ENCODE results near the gene BRCA2. TPM values are rescaled to one million over a fixed set of nuclear protein-coding genes. Genes with fewer than 3 reads are reported as not detected.
A peak's percentile ranks its signal among the peaks of the same experiment; 100 is the strongest.

The BRCA2 gene
- total RNA-seq, 2 experiments from 2014 or later: 24.9 to 27.2 TPM

DNA sequence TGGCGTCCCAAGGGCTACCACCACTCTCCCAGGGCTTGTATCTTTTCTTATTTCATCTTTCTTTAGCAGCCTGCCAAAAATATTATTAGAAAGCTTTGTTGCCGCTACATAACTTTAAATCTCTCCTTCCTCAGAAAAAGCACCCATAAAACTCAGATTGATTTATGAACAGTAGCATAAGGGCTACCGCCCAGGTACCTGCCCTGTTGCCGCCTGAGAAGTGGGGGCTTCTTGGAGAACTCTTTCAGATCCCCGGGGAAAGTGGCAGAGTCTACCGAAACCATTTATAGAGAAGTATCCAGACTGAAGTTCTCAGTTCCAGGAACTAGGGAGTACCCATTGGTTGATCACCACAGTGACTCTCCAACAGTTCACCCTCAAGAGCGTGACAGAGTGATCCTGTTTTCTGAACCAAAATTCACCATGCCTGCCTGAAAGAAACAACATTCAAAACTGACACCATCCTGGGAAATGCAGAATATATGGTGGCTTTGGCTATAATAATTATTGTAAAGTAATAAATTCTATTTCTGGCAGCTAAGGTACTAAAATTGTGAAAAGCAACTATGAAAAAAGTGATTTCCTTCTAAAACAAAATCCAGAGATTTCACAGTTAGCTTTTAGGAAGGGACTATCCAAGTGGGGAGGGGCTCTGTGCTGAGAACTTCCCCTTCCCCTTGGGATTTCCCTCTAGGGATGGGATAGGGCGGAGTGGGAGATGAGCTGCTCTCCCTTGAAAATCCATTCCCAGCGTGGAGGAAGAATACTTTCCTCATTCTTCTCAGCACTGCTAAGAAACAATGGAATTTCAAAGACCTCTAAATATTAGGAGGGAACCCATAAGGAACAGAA is 113.5 kb downstream of the BRCA2 start:
- intact Hi-C loops (cut with micrococcal nuclease): loop anchor here (5.0 kb wide), 2 partner anchors 108 to 112 kb away; partner anchors contain the start of genes BRCA2, N4BP2L2 and ZAR1L
- H3K9me3 Mint-ChIP-seq: no peaks in the 10 kb centered on the region
- peak overlapping the region; percentile 98 for H3K27ac Mint-ChIP-seq
- H3K27me3 Mint-ChIP-seq: no peaks in the 10 kb centered on the region
- H3K4me1 Mint-ChIP-seq (ENCODE audit: low read depth): peaks cover 28% of the 10 kb centered on the region
- peaks cover 24% of the 10 kb centered on the region for H3K36me3 Mint-ChIP-seq (ENCODE audit: low read depth)
- H3K4me3 Mint-ChIP-seq: peak overlapping the region; percentile 86
- no peak for ATAC-seq
- ChIA-PET CTCF (interaction anchor here (0.7 to 2.0 kb wide), 9 partner anchors 10 to 518 kb away, joined by 3 to 6 read pairs (median 3); no protein-coding TSS in a partner anchor), POLR2A (interaction anchor here (1.4 to 3.9 kb wide), 4 partner anchors 11 to 117 kb away, joined by 3 to 38 read pairs (median 8); partner anchors contain the start of genes BRCA2 and ZAR1L)
- DNase-seq: no peak
- TF ChIP-seq, protein P1, sequence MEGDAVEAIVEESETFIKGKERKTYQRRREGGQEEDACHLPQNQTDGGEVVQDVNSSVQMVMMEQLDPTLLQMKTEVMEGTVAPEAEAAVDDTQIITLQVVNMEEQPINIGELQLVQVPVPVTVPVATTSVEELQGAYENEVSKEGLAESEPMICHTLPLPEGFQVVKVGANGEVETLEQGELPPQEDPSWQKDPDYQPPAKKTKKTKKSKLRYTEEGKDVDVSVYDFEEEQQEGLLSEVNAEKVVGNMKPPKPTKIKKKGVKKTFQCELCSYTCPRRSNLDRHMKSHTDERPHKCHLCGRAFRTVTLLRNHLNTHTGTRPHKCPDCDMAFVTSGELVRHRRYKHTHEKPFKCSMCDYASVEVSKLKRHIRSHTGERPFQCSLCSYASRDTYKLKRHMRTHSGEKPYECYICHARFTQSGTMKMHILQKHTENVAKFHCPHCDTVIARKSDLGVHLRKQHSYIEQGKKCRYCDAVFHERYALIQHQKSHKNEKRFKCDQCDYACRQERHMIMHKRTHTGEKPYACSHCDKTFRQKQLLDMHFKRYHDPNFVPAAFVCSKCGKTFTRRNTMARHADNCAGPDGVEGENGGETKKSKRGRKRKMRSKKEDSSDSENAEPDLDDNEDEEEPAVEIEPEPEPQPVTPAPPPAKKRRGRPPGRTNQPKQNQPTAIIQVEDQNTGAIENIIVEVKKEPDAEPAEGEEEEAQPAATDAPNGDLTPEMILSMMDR (IDR thresholded peaks at IDR 0.05): no peak

DNA sequence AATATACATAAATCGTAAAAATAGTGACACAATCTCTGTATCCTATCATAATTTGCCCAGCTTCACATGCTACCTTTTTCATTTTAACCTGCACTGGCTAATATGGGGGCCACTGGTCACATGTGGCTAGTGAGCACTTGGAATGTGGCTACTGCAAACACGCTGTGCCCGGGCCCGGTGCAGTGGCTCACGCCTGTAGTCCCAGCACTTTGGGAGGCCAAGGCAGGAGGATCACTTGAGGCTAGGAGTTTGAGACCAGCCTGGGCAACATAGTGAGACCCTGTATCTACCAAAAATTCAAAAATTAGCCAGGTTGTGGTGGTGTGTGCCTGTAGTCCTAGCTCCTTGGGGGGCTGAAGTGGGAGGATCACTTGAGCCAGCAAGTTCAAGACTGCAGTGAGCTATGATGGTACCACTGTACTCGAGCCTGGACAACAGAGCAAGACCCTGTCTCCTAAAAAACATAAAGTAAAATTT is 114.2 kb downstream of the BRCA2 start:
- POLR2A ChIA-PET: interaction anchor here (2.8 to 3.9 kb wide), 2 partner anchors 10 to 113 kb away, joined by 10 to 38 read pairs; partner anchors contain the start of genes BRCA2 and ZAR1L
- Mint-ChIP-seq H3K9me3 (no peaks in the 10 kb centered on the region), H3K4me3 (no peak overlapping the region), H3K27me3 (no peaks in the 10 kb centered on the region), H3K27ac (peak overlapping the region; percentile 98), H3K36me3 (ENCODE audit: low read depth) (peaks cover 18% of the 10 kb centered on the region), H3K4me1 (ENCODE audit: low read depth) (peaks cover 23% of the 10 kb centered on the region)
- no peak for ATAC-seq
- CTCF ChIA-PET: interaction anchor here (1.1 to 1.4 kb wide), 3 partner anchors 151 to 210 kb away, joined by 3 read pairs; no protein-coding TSS in a partner anchor
- DNase-seq: no peak
- TF ChIP-seq, protein P1 (IDR thresholded peaks at IDR 0.05): no peak
- intact Hi-C loops (cut with micrococcal nuclease): loop anchor here (5.0 kb wide), 2 partner anchors 108 to 112 kb away; partner anchors contain the start of genes BRCA2, N4BP2L2 and ZAR1L

DNA sequence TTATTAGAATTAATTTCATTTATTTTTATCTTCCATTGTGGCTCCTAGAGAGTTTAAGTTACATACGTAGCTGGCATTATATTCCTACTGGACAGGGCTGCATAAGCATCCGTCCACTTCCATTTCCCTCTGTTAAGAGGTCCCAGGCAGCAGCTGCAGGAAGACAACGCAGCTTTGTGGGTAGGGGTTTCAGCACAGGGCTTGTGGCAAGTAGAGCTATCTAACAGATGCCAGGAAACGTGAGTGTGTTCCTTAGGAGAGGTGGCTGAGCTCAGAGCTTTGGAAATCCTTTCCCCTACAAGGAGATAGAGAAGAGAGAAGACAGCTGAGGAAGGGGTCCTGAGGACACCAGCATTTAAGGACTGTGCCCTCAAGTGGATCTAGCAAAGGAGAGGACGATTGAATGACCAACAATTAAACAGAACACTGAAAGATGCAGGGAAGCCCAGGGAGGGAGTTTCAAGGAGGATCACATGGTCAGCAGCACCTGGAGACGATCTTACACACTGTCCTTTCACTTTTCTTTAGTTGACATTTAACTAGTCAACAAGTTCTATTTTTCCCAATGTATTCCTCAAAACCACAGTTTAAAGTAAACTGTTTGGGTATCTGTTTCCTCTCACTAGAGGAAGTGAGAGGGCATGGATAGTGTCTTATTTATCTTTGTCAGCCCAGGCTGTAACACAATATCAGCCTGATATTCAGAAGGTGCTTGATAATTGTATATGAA is 114.9 kb downstream of the BRCA2 start:
- TF ChIP-seq, protein P1 (IDR thresholded peaks at IDR 0.05): no peak
- no peak overlapping the region for H3K4me3 Mint-ChIP-seq
- intact Hi-C loops (cut with micrococcal nuclease): no loop called here
- DNase-seq (no peak), ATAC-seq (no peak)
- peak overlapping the region; percentile 44 for H3K27ac Mint-ChIP-seq
- ChIA-PET POLR2A (no interaction called here), CTCF (interaction anchor here (1.2 to 1.4 kb wide), 2 partner anchors 183 to 210 kb away, joined by 3 read pairs; no protein-coding TSS in a partner anchor)
- peaks cover 20% of the 10 kb centered on the region for H3K4me1 Mint-ChIP-seq (ENCODE audit: low read depth)
- no peaks in the 10 kb centered on the region for H3K27me3 Mint-ChIP-seq
- no peaks in the 10 kb centered on the region for H3K9me3 Mint-ChIP-seq
- peaks cover 16% of the 10 kb centered on the region for H3K36me3 Mint-ChIP-seq (ENCODE audit: low read depth)

DNA sequence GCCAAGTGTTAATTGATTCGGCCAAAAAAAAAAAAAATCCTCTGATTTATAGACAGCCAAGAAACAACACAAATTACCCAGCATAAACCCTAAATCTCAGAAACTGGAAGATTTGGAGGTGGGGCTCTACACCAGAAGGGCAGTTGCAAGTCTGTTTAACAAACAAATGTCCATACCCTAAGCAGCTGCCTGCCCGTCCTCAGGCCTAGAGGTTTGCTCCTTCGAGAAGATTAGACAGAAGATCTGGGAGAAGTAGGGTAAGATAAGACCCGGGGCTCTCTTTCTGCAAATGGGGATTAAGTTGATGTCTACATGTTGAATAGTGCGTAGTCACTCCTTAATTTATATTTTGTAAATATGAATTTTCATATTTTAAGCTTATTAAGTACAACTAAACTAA is 116.1 kb downstream of the BRCA2 start:
- ATAC-seq (no peak), DNase-seq (no peak)
- H3K9me3 Mint-ChIP-seq: no peaks in the 10 kb centered on the region
- H3K4me3 Mint-ChIP-seq: no peak overlapping the region
- TF ChIP-seq, protein P1 (IDR thresholded peaks at IDR 0.05): no peak
- H3K27ac Mint-ChIP-seq: no peak overlapping the region
- POLR2A ChIA-PET: interaction anchor here (0.6 to 1.0 kb wide), 2 partner anchors 108 to 116 kb away, joined by 3 read pairs; partner anchors contain the start of genes BRCA2 and ZAR1L
- CTCF ChIA-PET: interaction anchor here (0.9 kb wide), 1 partner anchor 10 kb away, joined by 3 read pairs; no protein-coding TSS in a partner anchor
- H3K27me3 Mint-ChIP-seq: no peaks in the 10 kb centered on the region
- H3K4me1 Mint-ChIP-seq (ENCODE audit: low read depth): peaks cover 13% of the 10 kb centered on the region
- intact Hi-C loops (cut with micrococcal nuclease): no loop called here
- peaks cover 6% of the 10 kb centered on the region for H3K36me3 Mint-ChIP-seq (ENCODE audit: low read depth)

Measured in activated CD8-positive, alpha-beta T cell treated with anti-CD3 and anti-CD28 coated beads for 36 hours (primary cell).